ENCODE results near the gene TPD52L2.
"Not testable (repeated sequence)": the region's sequence is repeated elsewhere in the genome, so short reads cannot be mapped to it uniquely, and the experiment has no call there.

The TPD52L2 gene

DNA sequence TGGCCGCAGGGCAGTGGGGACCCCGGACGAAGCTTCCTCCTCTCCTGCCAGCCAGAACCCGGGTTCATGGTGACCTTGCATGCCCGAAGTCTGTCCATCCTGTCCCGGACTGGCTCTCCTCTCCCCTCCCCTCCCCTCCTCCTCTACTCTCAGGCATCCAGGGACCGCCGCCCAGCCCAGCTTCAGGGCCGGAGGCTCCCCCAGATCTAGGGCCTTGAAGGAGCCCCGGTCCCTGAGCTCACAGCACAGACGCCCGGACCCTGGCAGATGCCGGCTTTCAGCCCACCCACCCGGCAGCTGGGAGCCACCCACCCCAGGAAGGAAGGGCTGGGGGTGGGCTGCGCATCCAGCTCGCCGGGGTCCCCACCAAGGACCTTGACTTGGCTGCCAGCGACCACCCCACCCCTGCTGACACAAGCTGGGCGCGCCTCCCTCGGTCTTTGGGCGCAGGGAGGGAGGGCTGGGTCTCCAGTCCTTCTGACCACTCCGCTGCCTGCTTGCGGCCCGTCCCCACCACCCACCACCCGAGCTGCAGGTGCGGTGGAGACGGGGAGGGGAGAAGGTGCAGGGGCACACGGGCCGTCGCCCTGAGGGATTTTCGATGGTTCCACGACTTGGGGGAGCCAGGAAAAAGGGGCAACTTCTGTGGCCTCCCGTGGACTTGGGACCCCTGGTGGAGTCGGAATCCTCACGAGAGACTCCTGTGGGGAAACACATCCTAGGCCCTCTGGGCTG lies 9.5 kb upstream of the TPD52L2 start:
- no peak for DNase-seq (ENCODE audit: low spot score)

DNA sequence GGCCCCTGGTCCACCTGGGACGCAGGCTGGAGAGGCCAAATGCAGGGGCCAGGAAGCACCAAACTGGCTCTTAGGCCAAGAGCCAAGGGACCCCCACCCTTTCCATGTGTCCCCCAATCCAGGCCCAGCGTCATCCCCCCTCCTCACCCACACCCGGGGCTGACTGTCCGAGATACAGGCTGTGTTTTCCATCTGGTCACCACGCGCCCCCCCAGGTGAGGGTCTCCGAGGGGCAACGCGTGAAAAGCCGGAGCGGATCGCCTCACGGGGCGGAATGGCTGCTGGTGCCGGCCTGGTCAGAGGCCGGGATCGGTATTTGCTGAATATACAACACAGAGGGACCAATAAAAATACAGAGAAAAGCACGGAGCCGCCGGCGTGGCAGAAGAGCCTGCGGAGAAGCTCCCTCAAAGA lies 9.0 kb upstream of the TPD52L2 start:
- DNase-seq (ENCODE audit: low spot score) = no peak

GRCh38 chr20:63857764-63858392 lies 7.2 kb upstream of the TPD52L2 start:
- no peak for DNase-seq (ENCODE audit: low spot score)

DNA sequence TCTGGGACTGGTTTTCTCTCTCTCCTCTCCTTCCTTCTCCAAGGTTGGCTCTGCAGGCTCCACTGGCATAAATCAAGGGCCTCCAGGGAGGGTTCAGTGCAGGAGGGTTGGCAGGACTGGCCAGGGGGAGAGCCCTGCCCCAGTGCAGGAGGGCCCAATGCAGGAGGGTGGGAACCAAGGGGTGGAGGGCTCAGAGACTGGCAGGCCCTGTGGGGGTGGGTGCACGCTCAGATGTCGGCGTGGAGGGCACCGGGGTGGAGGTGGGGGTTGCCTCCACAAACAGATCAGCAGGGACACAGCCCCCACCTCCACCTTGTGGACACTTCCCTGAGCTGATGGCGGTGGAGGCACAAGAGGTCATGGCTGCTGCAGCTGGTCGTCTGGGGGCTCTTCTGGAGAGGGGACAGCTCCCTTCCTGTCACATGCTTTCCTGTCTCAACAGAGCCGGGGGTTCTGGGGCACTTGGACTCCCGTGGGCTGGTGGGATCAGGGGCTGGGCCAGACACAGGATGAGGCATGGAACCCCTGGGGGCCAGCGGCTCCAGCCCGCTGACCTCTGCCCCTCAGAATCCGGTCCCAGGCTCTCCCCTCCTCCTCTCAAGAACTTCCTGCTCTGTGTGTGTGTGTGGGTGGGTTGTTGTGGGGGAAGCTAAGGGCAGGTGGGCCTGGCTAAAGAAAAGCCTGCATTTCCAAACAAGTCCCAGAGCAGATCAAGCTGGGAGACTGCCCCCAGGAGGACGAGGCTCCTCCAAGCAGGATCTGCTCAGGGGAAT lies 6.5 kb upstream of the TPD52L2 start:
- no peak for DNase-seq (ENCODE audit: low spot score)

DNA sequence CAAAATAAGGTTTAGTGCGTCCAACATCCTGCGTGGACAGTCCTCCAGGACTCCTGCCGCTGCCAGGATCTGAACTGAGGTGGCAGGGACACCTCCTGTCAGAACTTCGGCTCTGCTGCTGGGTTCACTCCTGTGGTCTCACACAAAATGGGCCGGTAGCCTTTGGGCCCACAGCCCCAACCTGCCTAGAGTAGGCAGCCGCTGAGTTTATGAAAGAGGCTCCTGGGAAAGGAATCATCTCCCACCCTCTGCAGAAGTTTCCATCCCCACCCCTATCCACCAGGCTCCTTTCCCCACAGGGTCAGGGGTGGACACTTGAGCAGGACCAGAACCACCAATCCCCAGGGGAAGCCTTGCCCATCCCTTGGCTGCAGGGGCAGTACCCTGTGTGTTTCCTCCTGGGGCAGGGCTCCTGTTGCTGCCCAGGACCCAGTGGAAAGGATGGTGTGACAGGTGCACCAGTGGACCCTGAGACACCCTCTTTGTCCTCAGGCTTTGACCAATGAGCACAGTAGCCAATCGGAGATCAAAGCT lies 5.8 kb upstream of the TPD52L2 start:
- no peak for DNase-seq (ENCODE audit: low spot score)

- no peak for DNase-seq (ENCODE audit: low spot score)
These were observed 4.6 kb upstream of the TPD52L2 start for GRCh38 chr20:63860325-63861051.

GRCh38 chr20:63861365-63861934 lies 3.6 kb upstream of the TPD52L2 start, which contains the start of gene ABHD16B:
TSS of gene ABHD16B (plus strand) at chr20:63861498. CDS start at chr20:63861541, 43 bp downstream.
- no peak for DNase-seq (ENCODE audit: low spot score)

DNA sequence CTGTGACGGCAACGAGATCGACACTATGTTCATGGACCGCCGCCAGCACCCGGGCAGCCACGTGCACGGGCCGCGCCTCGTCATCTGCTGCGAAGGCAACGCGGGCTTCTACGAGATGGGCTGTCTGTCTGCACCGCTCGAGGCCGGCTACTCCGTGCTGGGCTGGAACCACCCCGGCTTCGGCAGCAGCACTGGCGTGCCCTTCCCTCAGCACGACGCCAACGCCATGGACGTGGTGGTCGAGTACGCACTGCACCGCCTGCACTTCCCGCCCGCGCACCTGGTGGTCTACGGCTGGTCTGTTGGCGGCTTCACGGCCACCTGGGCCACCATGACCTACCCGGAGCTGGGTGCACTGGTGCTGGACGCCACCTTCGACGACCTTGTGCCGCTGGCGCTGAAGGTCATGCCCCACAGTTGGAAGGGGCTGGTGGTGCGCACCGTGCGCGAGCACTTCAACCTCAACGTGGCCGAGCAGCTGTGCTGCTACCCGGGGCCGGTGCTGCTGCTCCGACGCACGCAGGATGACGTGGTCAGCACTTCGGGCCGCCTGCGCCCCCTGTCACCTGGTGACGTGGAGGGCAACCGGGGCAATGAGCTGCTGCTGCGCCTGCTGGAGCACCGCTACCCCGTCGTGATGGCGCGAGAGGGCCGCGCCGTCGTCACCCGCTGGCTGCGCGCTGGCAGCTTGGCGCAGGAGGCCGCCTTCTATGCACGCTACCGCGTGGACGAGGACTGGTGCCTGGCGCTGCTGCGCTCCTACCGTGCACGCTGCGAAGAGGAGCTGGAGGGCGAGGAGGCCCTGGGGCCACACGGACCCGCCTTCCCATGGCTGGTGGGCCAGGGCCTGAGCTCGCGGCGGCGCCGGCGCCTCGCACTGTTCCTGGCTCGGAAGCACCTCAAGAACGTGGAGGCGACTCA lies 2.8 kb upstream of the TPD52L2 start:
- no peak for DNase-seq (ENCODE audit: low spot score)

GRCh38 chr20:63863021-63863797 lies 1.9 kb upstream of the TPD52L2 start:
- DNase-seq (ENCODE audit: low spot score) = no peak

DNA sequence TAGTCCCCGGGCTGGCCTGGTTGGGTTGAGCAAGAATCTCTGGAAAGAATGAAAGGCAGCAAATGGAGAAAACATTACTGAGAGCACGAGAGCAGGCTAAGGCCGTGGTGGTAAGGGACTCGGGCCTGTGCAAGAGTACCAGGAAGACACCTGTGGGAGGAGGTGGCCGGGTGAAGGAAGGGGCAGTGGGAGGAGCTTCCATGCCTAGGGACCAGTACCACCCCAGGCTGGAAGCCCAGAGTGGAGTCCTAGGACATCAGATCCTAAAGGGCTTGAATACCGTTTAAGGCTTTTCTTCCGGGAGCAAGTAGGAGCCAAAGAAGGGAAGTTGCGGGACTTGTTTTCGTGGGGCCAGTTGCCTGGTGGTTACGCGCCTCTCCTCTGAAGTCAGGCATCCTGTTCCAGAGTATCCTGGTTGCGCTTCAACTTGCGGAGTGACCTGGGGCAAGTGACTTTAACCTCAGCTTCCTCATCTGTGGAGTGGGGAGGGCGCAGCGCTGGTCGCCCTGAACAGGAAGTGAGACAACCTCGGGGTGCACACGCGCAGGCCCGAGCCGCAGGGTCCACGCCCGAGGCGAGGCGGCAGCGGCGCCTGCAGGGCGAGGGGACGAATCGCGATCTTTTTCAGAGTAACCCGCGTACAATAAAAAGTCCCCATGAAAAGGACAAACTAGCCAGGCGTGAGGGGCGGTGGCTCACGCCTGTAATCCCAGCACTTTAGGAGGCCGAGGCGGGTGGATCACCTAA lies 1.1 kb upstream of the TPD52L2 start:
- DNase-seq (ENCODE audit: low spot score) = peak; percentile 95

DNA sequence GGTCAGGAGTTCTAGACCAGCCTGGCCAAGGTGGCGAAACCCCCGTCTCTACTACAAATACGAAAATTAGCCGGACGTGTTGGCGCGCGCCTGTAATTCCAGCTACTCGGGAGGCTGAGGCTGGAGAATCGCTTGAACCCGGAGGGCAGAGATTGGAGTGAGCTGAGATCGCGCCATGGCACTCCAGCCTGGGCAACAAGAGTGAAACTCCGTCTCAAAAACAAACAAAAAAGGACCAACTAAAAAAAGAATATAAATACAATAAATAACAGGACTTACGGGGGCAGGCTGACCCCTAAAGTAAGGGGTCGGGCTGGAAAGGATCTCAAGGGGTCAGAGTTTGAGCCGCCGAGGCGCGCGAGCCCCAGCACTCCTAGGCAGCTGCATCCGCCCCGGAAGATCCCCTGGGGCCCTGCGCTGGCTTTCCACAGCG lies 509 bp upstream of the TPD52L2 start:
- no peak for DNase-seq (ENCODE audit: low spot score)

GRCh38 chr20:63867042-63867441 lies 2.0 kb downstream of the TPD52L2 start:
- not testable (repeated sequence) for DNase-seq (ENCODE audit: low spot score)

DNA sequence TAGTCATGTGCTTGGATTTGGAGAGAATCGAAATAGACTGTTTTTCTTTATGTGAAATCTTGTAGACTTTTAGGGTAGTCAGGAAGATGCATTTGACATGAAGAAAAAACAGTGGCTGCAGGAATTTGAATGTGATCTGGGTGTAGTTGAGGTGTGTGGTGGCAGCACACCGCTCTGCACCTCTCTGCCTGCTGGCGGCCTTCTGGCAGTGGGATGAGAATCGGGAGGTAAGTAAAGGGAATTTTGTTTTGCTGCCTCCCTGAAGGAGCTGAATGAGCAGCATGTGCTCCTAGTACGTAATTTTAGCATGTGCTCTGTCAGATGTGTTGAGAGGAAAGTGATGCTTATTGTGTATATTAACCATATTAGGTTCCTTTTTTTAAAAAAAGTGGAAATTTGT lies 3.2 kb downstream of the TPD52L2 start:
- DNase-seq (ENCODE audit: low spot score) = no peak

DNA sequence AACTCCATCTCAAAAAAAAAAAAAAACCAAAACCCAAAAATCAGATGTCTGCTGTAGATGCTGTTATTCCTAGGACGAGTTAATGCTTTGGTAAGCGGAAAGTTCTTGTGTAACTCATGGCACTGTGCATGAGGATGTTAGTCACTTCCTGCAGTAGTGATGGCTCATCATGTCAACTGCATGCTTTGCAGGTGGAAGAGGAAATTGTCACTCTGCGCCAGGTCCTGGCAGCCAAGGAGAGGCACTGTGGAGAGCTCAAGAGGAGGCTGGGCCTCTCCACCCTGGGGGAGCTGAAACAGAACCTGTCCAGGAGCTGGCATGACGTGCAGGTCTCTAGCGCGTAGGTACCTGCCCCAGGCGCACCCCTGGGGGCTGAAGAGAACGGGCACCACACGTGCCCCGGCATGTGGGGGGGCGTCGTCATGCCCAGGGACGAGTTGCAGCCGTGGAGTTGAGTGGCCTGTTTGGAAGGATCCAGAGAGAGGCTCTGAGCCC lies 8.5 kb downstream of the TPD52L2 start:
- DNase-seq (ENCODE audit: low spot score) = peak; percentile 90

- DNase-seq (ENCODE audit: low spot score) = not testable (repeated sequence)
These were observed 9.2 kb downstream of the TPD52L2 start for GRCh38 chr20:63874241-63874640.

GRCh38 chr20:63876489-63877036 lies 11.5 kb downstream of the TPD52L2 start:
- DNase-seq (ENCODE audit: low spot score) = no peak

- no peak for DNase-seq (ENCODE audit: low spot score)
These were observed 12.8 kb downstream of the TPD52L2 start for GRCh38 chr20:63877755-63878470.
